Measurements from ENCODE around the gene TCF20.

- TF ChIP-seq CTCF (IDR thresholded peaks at IDR 0.05) (no peak), POLR2AphosphoS5 (IDR thresholded peaks at IDR 0.05) (no peak)
Measured at GRCh38 chr22:42247596-42247995, 22.9 kb downstream of the TCF20 start.
